ENCODE data around the gene KREMEN1. TPM values are rescaled to one million over a fixed set of nuclear protein-coding genes. Genes with fewer than 3 reads are reported as not detected.

Gene KREMEN1
- total RNA-seq, 2 donors from 2014 or later = 8.4 to 13.9 TPM

DNA sequence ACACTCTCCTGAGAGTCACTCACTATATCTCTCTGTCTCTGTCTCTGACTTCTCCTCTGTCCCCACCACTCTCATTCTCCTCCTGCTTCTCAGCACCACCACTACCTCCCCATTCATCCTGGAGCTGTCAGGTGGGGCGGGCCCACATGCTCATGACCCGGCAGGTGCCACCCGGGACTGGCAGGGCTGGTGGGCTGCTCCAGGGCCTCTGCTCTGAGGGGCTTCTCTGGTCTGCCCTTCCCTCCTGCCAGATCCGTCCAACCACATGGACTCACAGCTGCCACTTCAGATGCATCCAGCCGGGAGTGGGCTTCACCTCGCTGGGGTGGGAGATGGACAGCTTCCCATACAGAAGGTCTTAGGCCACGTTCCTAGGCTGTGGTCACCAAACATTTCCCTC, 128.1 kb downstream of the KREMEN1 start:
- no peak for ATAC-seq (ENCODE audit: insufficient number of reproducible peaks, low FRiP score, low read depth)
- H3K4me3 ChIP-seq = no peak overlapping the region
- no peak for DNase-seq (ENCODE audit: low spot score)

DNA sequence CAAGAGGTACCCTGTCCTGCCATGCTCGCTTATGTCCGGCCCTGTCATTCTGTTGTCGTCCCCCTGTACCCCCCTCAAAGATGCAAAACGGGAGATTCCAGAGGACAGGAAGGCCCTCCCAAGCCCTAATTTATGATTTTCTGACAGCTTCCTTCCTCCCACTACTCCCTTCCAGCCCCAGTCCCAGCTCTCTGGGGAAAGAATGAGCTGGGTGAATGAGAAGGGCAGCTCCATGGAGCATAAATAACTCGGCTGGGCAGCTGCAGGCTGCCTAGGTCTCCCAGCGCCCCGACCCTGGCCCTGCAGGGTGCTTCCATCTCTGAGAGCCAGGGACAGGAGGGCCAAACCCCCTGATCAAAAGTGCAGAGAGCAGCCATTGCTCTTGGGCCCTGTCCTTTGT, 128.9 kb downstream of the KREMEN1 start:
- no peaks in the 10 kb centered on the region for H3K36me3 ChIP-seq
- TF ChIP-seq, protein P1, sequence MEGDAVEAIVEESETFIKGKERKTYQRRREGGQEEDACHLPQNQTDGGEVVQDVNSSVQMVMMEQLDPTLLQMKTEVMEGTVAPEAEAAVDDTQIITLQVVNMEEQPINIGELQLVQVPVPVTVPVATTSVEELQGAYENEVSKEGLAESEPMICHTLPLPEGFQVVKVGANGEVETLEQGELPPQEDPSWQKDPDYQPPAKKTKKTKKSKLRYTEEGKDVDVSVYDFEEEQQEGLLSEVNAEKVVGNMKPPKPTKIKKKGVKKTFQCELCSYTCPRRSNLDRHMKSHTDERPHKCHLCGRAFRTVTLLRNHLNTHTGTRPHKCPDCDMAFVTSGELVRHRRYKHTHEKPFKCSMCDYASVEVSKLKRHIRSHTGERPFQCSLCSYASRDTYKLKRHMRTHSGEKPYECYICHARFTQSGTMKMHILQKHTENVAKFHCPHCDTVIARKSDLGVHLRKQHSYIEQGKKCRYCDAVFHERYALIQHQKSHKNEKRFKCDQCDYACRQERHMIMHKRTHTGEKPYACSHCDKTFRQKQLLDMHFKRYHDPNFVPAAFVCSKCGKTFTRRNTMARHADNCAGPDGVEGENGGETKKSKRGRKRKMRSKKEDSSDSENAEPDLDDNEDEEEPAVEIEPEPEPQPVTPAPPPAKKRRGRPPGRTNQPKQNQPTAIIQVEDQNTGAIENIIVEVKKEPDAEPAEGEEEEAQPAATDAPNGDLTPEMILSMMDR (IDR thresholded peaks at IDR 0.05) = no peak
- no peak overlapping the region for H3K27ac ChIP-seq
- no peak for DNase-seq (ENCODE audit: low spot score)
- H3K27me3 ChIP-seq (replicated peaks; ENCODE audit: insufficient read depth) = no peaks in the 10 kb centered on the region
- no peak overlapping the region for H3K4me3 ChIP-seq
- H3K4me1 ChIP-seq (ENCODE audit: control insufficient read depth in 1 of 2, low read depth in 2 of 2) = peaks cover 3 to 8% of the 10 kb centered on the region in 2 donors
- no peak for ATAC-seq (ENCODE audit: insufficient number of reproducible peaks, low FRiP score, low read depth)
- H3K9me3 ChIP-seq = no peaks in the 10 kb centered on the region

More for the DNA sequence above, 128.1 kb downstream of the KREMEN1 start:
- no peaks in the 10 kb centered on the region for H3K27me3 ChIP-seq (replicated peaks; ENCODE audit: insufficient read depth)
- no peak overlapping the region for H3K27ac ChIP-seq
- no peaks in the 10 kb centered on the region for H3K36me3 ChIP-seq
- H3K9me3 ChIP-seq = no peaks in the 10 kb centered on the region
- TF ChIP-seq, protein P1 (IDR thresholded peaks at IDR 0.05) = no peak
- peaks cover 0 to under 1% of the 10 kb centered on the region in 2 donors for H3K4me1 ChIP-seq (ENCODE audit: control insufficient read depth in 1 of 2, low read depth in 2 of 2)

DNA sequence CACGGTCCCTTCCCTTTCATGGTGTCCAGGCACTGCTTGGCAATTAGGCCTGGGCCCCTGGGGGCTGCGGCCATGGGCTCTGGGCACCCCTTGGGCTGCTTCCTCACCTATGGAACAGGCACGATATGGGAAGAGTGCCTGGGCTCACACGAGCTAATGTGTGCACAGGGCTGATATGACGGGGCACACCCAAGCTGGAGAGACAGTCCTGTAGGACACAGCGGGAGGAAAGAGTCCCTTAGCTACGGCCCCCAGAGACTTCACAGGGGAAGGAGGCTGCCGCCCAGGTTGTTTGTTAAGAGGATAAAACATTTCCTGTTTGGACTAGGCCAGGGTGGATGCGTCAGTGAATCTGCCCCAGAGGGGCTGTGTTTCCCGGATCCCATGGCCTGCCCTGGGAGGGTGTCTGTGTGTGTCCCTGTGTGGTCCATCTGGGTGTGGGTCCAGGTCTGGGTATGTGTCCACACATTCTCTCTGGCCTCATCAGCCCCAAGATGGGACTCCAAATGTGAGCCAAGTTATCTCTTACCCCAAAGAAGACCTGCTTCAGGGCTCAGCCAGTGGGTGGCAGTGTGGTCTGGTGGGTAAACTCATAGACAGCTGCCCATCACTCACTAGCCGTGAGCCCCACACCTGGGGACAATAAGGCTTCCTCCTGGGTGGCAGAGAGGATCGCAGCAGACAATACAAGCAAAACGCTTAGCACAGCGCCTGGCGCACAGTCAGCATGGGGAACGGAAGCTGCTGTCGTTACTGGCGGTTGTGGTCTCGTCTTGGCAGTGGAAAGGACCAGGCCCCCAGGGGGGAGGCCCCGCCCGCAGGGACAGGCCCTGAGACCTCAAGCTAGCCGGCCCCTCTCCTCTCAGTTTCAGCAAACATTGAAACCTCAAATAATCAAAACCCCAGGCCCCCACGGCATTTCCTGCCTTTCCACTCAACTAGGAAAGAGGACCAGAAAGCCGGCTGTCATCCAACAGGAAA, 129.7 kb downstream of the KREMEN1 start:
- Histone ChIP-seq H3K36me3 (no peaks in the 10 kb centered on the region), H3K4me3 (no peak overlapping the region), H3K4me1 (ENCODE audit: control insufficient read depth in 1 of 2, low read depth in 2 of 2) (peaks cover 3 to 8% of the 10 kb centered on the region in 2 donors), H3K9me3 (no peaks in the 10 kb centered on the region), H3K27me3 (replicated peaks; ENCODE audit: insufficient read depth) (no peaks in the 10 kb centered on the region), H3K27ac (no peak overlapping the region)
- TF ChIP-seq, protein P1 (IDR thresholded peaks at IDR 0.05) = no peak
- DNase-seq (ENCODE audit: low spot score) (no peak), ATAC-seq (ENCODE audit: insufficient number of reproducible peaks, low FRiP score, low read depth) (no peak)

DNA sequence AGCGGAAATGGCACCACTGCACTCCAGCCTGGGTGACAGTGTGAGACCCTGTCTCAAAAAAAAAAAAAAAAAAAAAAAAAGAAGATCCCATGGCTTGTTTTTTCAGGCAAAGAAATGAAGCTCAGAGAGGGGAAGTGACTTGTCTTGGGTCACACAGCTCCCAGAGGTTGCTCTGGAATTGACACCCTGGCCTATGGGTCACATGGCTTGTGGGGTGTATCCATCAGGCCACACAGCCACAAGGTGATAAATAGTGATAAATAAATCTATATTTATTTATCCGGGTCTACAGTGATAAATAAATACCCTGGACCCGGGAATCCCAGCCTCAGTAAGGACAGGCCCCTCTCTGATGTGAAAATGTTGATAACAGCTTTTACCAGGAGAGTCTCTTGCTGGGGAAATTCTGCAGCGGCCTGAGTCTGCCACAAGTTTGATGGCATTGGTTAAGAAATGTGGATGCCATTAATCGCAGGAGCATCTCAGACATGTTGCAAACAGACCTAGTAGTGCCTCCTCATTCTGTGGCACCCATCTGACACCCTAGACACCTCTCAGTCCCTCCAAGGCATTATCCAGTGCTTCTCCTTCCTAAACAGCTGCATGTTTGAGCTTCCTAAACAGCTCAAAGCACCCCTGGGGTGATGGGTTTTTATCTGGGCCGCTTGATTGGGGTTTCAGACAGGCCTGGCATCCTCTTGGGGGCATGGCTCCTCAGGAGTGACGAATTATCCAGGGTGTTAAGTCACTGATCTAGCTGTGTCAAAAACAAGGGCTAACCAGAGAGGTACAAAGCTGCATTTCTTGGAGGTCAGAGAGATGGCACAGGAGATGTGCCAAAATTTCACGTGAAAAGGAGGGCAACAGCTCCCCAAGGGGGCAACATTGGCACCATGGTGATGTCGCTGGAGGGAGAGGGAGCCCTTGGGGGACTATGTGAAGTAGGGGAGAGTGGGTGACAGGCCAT, 130.9 kb downstream of the KREMEN1 start:
- ATAC-seq (ENCODE audit: insufficient number of reproducible peaks, low FRiP score, low read depth) (no peak), DNase-seq (ENCODE audit: low spot score) (no peak)
- no peaks in the 10 kb centered on the region for H3K36me3 ChIP-seq
- no peaks in the 10 kb centered on the region for H3K27me3 ChIP-seq (replicated peaks; ENCODE audit: insufficient read depth)
- TF ChIP-seq, protein P1 (IDR thresholded peaks at IDR 0.05) = no peak
- no peak overlapping the region for H3K4me3 ChIP-seq
- no peak overlapping the region for H3K27ac ChIP-seq
- no peaks in the 10 kb centered on the region for H3K9me3 ChIP-seq
- H3K4me1 ChIP-seq (ENCODE audit: control insufficient read depth in 1 of 2, low read depth in 2 of 2) = peaks cover 3 to 8% of the 10 kb centered on the region in 2 donors
